Measurements from ENCODE around the gene SETDB2.

DNA sequence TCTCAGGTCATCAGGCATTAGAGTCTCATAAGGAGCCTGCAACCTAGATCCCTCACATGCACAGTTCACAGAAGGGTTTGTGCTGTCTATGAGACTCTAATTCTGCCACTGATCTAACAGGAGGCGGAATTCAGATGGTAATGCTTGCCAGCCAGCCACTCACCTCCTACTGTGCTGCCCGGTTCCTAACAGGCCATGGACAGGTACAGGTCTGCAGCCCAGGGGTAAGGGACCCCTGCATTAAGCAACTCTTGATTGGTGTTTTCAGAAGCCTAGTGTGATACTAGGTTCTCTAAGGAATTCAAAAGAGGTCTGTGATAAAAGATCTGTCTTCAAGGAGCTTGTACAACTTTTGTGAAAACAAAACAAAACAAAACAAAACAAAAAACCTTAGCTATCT lies 31.3 kb upstream of the SETDB2 start:
- TF ChIP-seq POLR2AphosphoS5 (IDR thresholded peaks at IDR 0.05; ENCODE audit: low read depth, low read length) (no peak), POLR2A (IDR thresholded peaks at IDR 0.05; ENCODE audit: low read depth, low read length) (no peak), TAF1 (IDR thresholded peaks at IDR 0.05; ENCODE audit: borderline replicate concordance, low read depth, low read length) (no peak)

Data from GM12892 (cell line).